ENCODE measurements around the gene DTYMK. TPM values are rescaled to one million over a fixed set of nuclear protein-coding genes. Genes with fewer than 3 reads are reported as not detected.

The DTYMK gene
- total and polyA plus RNA-seq, 2 of the 8 experiments (the other 6 are each of a cell fraction or from before 2014, with no cell fraction given), result 58.3 to 69.9 TPM

DNA sequence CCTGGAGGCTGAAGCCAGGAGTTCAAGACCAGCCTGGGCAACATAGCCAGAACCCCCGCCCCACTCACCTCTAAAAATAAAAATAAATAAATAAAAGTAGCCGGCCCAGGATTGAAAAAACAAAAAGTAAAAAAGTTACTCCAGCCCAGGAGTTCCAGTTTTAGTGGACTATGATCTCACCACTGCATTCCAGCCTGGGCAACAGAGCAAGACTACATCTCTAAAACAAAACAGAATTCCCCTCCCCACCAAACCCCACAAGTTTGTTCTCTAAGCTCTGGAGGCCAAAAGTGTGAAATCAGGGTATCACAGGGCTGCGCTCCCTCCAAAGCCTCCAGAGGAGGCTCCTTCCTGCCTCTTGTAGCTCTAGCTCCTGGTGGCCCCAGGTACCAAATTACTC lies 49.5 kb upstream of the DTYMK start:
- no peak overlapping the region for H4K5ac ChIP-seq (ENCODE audit: insufficient read length, low read depth, low read length)
- no peak overlapping the region; a peak in 1 of 4 replicates for H3K4me2 ChIP-seq (ENCODE audit: insufficient read depth in 1 of 2, low read depth in 2 of 2, low read length in 2 of 2)
- H3K9ac ChIP-seq (replicated peaks in 1 of 4; ENCODE audit: extremely low read depth in 1 of 4, low read depth in 3 of 4, low read length in 3 of 4), result no peak overlapping the region
- WGBS, 2 experiments (ENCODE audit: extremely low coverage in 1 of 2, insufficient coverage in 1 of 2, insufficient read length in 1 of 2, insufficient replicate concordance in 2 of 2, low coverage in 1 of 2, low lambda C conversion rate in 2 of 2, missing lambda C conversion rate in 1 of 2), result 92% methylated on average over 3 of the region's 3 CpGs; no CpG with 5 or more reads in 1 of the 2 experiments
- peaks cover 0 to 6% (median 0%) of the 10 kb centered on the region in 4 experiments; a peak in 2 of 7 replicates for H3K4me1 ChIP-seq (replicated peaks in 1 of 4; ENCODE audit: control insufficient read depth in 3 of 4, insufficient read depth in 4 of 4, low read length in 3 of 4)
- H2AK5ac ChIP-seq (ENCODE audit: low read depth, low read length), result no peak overlapping the region
- H4K8ac ChIP-seq (ENCODE audit: extremely low read depth, insufficient read depth, low read length), result no peak overlapping the region
- H3K56ac ChIP-seq (replicated peaks; ENCODE audit: insufficient read length, low read depth, low read length), result no peak overlapping the region
- H3K4me3 ChIP-seq (ENCODE audit: extremely low read depth in 1 of 4, insufficient read depth in 2 of 4, low read depth in 3 of 4, low read length in 4 of 4), result no peak overlapping the region
- no peak overlapping the region for H3K4ac ChIP-seq (replicated peaks; ENCODE audit: insufficient read length, low read depth, low read length)
- no peak overlapping the region for H2BK120ac ChIP-seq (replicated peaks; ENCODE audit: low read depth, low read length)
- H4K20me1 ChIP-seq (replicated peaks in 1 of 2; ENCODE audit: control insufficient read depth in 1 of 2, insufficient read depth in 2 of 2, low read length in 2 of 2), result peaks cover 1 to 5% of the 10 kb centered on the region in 2 experiments
- H3K27me3 ChIP-seq (replicated peaks in 1 of 4; ENCODE audit: control insufficient read depth in 3 of 4, extremely low read depth in 1 of 4, insufficient read depth in 3 of 4, low read length in 3 of 4), result peaks cover 0 to 4% (median 3%) of the 10 kb centered on the region in 4 experiments; a peak in 4 of 7 replicates
- no peak overlapping the region for H2BK15ac ChIP-seq (ENCODE audit: low read length)
- DNase-seq (ENCODE audit: low read depth in 1 of 2, low spot score in 2 of 2), result no peak
- FAIRE-seq, result no peak
- ChIA-PET POLR2A (ENCODE audit: partially characterized antibody) (interaction anchor here (1.0 to 1.5 kb wide), 2 partner anchors 10 to 77 kb away, joined by 3 to 4 read pairs; no protein-coding TSS in a partner anchor), CTCF (ENCODE audit: partially characterized antibody) (interaction anchor here (1.0 to 1.2 kb wide), 2 partner anchors 10 to 143 kb away, joined by 3 to 6 read pairs; no protein-coding TSS in a partner anchor)
- no peak overlapping the region for H3K14ac ChIP-seq (ENCODE audit: insufficient read length)
- H3K79me1 ChIP-seq (ENCODE audit: low read depth, low read length), result peaks cover 2% of the 10 kb centered on the region; the same call in 1 of the 2 replicates
- H3K27ac ChIP-seq (ENCODE audit: low read depth, low read length), result no peak overlapping the region
- peaks cover 12% of the 10 kb centered on the region; the same call in 1 of the 2 replicates for H3K23me2 ChIP-seq (ENCODE audit: low read depth, low read length)
- no peak overlapping the region for H3K18ac ChIP-seq (ENCODE audit: extremely low read depth, low read length)
- no peaks in the 10 kb centered on the region for H3K9me3 ChIP-seq (ENCODE audit: insufficient read depth in 2 of 2, low read depth in 1 of 2, low read length in 1 of 2)
- H3K36me3 ChIP-seq (ENCODE audit: control insufficient read depth in 2 of 4, insufficient read depth in 4 of 4, low read length in 3 of 4), result no peaks in the 10 kb centered on the region
- no peak overlapping the region for H3K23ac ChIP-seq (ENCODE audit: insufficient read length)
- no peak overlapping the region for H4K91ac ChIP-seq (replicated peaks; ENCODE audit: insufficient read length, low read length)
- H2BK12ac ChIP-seq (ENCODE audit: low read depth, low read length), result no peak overlapping the region
- H2BK5ac ChIP-seq (ENCODE audit: low read depth, low read length), result no peak overlapping the region
- H3K79me2 ChIP-seq (ENCODE audit: control insufficient read depth in 1 of 2, insufficient read depth in 2 of 2, low read length in 2 of 2), result no peaks in the 10 kb centered on the region
- no peak overlapping the region for H2AFZ ChIP-seq (ENCODE audit: low read length)
- no peak overlapping the region for H2BK20ac ChIP-seq (ENCODE audit: low read length)
- TF ChIP-seq KDM1A (IDR thresholded peaks at IDR 0.05; ENCODE audit: borderline replicate concordance, low read length), result no peak
- TF ChIP-seq SIX5 (IDR thresholded peaks at IDR 0.05; ENCODE audit: low read depth, low read length), result no peak
- TF ChIP-seq RNF2 (IDR thresholded peaks at IDR 0.05; ENCODE audit: borderline replicate concordance, low read depth, low read length, missing control alignments, poor library complexity, severe bottlenecking), result no peak
- no peak for TF ChIP-seq RXRA (IDR thresholded peaks at IDR 0.05; ENCODE audit: insufficient read depth, low read depth, low read length)
- TF ChIP-seq FOSL1 (IDR thresholded peaks at IDR 0.05; ENCODE audit: insufficient read depth, low read depth, low read length), result no peak
- no peak for TF ChIP-seq NANOG (IDR thresholded peaks at IDR 0.05; ENCODE audit: insufficient read depth, low read depth, low read length, poor library complexity, severe bottlenecking)
- no peak for TF ChIP-seq EZH2 (IDR thresholded peaks at IDR 0.05; ENCODE audit: low read depth, low read length, severe bottlenecking)
- TF ChIP-seq MAFK (IDR thresholded peaks at IDR 0.05; ENCODE audit: low read depth, low read length), result no peak
- TF ChIP-seq TAF1 (IDR thresholded peaks at IDR 0.05; ENCODE audit: low read depth, low read length), result no peak
- no peak for TF ChIP-seq RFX5 (IDR thresholded peaks at IDR 0.05; ENCODE audit: borderline replicate concordance, low read depth, low read length)
- TF ChIP-seq TEAD4 (IDR thresholded peaks at IDR 0.05; ENCODE audit: low read depth, low read length), result no peak
- no peak for TF ChIP-seq RAD21 (IDR thresholded peaks at IDR 0.05 in 1 of 2, conservative IDR thresholded peaks at IDR 0.05 in 1 of 2; ENCODE audit: low read depth in 2 of 2, low read length in 2 of 2)
- TF ChIP-seq SP4 (IDR thresholded peaks at IDR 0.05; ENCODE audit: low read length), result no peak
